NCI-H1436 treated with DMSO at 0.1 percent for 48 hours (cell line): ENCODE results near the gene G0S2.

Experiments used
- DNase-seq: peaks from one replicate; lab custom pipeline; 2025; lab: John Stamatoyannopoulos, UW

Gene G0S2

GRCh38 chr1:209648931-209649776, 26.1 kb upstream of the G0S2 start:
- DNase-seq = no peak

- no peak for DNase-seq
Measured at GRCh38 chr1:209650454-209650853, 24.8 kb upstream of the G0S2 start.

- DNase-seq = no peak
Measured at GRCh38 chr1:209651138-209651587, 24.0 kb upstream of the G0S2 start.

- DNase-seq = no peak
Measured at GRCh38 chr1:209652121-209652735, 23.0 kb upstream of the G0S2 start, which contains the start of gene LAMB3. Gene LAMB3 (minus strand): TSS chr1:209652425. CDS start chr1:209650944, 1,481 bp downstream.

- no peak for DNase-seq
Measured at GRCh38 chr1:209652873-209653401, 22.3 kb upstream of the G0S2 start.

- DNase-seq = no peak
Measured at GRCh38 chr1:209653915-209654351, 21.3 kb upstream of the G0S2 start.

- DNase-seq = no peak
Measured at GRCh38 chr1:209655411-209656231, 19.6 kb upstream of the G0S2 start.

- DNase-seq = no peak
Measured at GRCh38 chr1:209657140-209657879, 17.9 kb upstream of the G0S2 start.

GRCh38 chr1:209657918-209658317, 17.3 kb upstream of the G0S2 start:
- no peak for DNase-seq

GRCh38 chr1:209659909-209660308, 15.3 kb upstream of the G0S2 start:
- no peak for DNase-seq

- no peak for DNase-seq
Measured at GRCh38 chr1:209661071-209661470, 14.1 kb upstream of the G0S2 start.

GRCh38 chr1:209662879-209663327, 12.3 kb upstream of the G0S2 start:
- DNase-seq = no peak

GRCh38 chr1:209667103-209667502, 8.1 kb upstream of the G0S2 start:
- no peak for DNase-seq

GRCh38 chr1:209667708-209668107, 7.5 kb upstream of the G0S2 start:
- DNase-seq = no peak

- no peak for DNase-seq
Measured at GRCh38 chr1:209670441-209671082, 4.7 kb upstream of the G0S2 start.

- DNase-seq = no peak
Measured at GRCh38 chr1:209672705-209673630, 2.2 kb upstream of the G0S2 start.

GRCh38 chr1:209673631-209674417, 1.4 kb upstream of the G0S2 start:
- DNase-seq = no peak

GRCh38 chr1:209675565-209676154, 448 bp downstream of the G0S2 start:
- no peak for DNase-seq
